ENCODE data around the gene EPM2A. TPM values are rescaled to one million over a fixed set of nuclear protein-coding genes. Genes with fewer than 3 reads are reported as not detected.

Gene EPM2A
- 2.5 to 4.7 TPM (median 3.0 TPM) in 5 replicates for total RNA-seq (2022; extraction: Qiagen RNA extraction; ENCODE audit: low read depth)

DNA sequence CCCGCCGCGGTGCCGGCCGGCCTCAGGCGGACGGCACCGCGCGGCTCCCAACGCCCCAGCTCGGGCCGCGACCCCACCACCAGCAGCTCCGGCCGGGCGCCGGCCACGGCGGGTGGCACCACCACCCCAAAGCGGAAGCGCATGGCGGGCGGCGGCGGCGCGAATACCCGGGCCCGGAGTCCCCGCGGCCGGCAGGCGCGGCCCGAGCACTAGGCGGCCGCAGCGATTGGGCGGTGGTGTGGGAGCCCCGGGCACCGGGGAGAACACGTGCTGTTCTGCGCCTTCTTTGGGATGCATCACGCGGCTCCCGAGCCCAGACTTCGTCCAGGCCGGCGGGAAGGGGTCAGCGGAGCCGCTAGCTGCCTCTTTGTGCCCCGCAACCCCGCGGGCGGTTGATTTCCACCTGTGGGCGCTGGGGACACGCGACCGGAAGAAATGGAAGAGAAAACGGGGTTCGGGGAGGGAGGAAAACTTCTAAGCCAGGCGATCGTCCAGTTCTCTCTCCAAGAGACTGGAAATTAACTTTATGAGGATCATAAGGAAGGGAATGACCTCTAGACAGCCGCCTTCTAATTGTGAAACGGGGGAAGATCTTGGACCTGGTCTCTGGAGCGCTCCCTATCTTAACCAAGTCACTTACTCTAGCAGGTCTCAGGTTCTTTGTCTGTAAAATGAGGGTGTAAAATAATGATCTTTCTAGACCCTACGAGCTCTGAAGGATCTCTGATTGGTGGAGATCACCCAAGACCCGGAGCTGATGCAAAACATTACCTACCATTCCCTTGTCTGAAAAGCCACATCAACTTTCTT lies at the start of gene EPM2A:
EPM2A (minus strand) TSS at position 165 of the 810 bp plus-strand sequence; CDS start at position 143, 22 bp downstream.

Other genes starting within 250 kb of the EPM2A start
- 6.3 to 8.5 TPM (median 7.5 TPM) in 5 replicates for gene FBXO30, start 79.3 kb upstream of the EPM2A start, total RNA-seq (2022; extraction: Qiagen RNA extraction; ENCODE audit: low read depth)
- 2.9 to 4.5 TPM (median 4.1 TPM) in 5 replicates for gene SHPRH, start 228.8 kb upstream of the EPM2A start, total RNA-seq (2022; extraction: Qiagen RNA extraction; ENCODE audit: low read depth)